SKM-1 treated with dmso at 0.1 percent for 144 hours (cell line): Measurements from ENCODE around the gene ADORA3.
A peak's percentile ranks its signal among the peaks of the same experiment; 100 is the strongest.

ENCODE experiments used
- DNase-seq: peaks from one replicate; lab custom pipeline; 2025; ENCODE audit not compliant: unreplicated experiment; lab: John Stamatoyannopoulos, UW

The ADORA3 gene

DNA sequence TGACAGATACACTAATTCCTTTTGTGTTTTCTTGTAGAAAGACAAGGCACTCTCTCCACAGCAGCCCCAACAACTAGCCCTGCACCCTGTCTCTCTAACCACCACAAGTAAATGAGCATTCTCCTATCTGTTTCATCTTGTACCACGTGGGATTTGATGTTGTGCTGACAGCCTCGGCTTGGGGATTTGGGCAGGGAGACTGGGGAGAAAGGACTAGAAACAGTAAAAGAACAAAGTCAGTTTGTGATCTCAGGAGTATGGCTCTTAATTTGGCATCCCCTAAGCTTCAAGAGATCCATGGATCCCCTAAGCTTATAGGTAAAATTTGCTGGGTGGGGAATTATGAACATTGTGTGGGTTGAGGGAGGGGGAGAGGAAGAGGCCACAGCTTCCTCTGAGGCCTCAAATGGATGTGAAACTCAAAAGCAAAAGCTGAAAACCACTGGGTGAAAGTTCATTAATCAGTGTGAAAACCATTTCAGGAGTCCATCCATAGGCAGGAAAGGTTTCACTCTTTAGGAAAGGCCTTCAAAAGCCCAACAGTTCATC lies 26.6 kb downstream of the ADORA3 start:
- DNase-seq = peak; percentile 70

DNA sequence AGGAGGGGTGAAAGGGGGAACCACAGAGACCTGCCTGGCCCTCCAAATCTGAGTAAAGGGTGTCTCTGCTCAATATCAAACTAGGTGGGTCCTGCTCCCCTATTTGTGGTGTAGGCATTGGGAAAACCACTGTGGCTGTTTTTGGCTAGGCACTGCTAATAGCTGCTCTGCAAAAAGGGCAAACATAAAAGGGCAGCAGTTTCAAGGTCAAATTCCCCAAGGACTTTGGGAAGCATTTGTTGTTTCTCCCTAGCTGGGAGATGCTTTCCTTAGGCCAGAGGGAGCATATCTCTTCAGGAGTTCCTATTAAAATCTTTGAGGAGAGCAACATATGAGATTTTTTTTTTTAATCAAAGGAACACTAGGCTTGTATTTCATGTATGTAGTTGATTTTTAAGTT lies 27.2 kb downstream of the ADORA3 start:
- no peak for DNase-seq

DNA sequence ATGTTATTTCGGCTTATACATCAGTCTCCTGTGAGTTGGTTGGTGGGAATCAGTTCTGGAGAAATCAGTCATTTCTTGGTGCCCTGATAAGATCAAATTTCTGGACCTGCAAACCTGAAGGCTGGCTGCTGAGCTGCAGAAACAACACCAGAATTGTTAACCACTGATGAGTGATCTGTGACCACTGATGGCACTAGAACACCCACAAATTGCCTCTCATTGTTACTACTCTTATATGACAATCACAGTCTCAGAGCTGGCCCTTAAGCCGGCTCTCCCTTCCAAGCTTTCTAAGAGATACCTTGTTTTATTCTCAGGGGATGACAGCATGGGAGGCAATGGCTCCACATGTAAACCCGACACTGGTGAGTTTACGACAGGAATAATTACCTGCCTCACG lies 27.7 kb downstream of the ADORA3 start:
- DNase-seq = no peak

DNA sequence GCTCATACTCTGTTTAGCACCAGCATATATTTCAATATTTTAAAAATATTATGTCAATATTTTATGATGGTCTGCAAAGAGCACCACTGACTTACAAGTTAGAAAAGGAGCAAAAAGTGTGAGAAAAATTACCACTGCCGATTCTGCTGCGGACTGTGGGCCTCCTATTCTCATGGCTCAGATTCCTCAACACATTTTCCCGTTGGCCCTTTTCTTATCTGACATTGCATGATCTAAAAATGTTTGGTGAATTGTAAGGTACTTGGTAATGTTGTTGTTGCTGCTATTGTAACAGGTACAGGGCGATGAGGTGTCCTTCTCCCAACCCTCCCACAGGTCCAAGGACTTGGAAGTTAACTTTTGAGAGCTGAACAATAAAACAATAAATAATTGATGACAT lies 28.9 kb downstream of the ADORA3 start:
- DNase-seq = no peak

DNA sequence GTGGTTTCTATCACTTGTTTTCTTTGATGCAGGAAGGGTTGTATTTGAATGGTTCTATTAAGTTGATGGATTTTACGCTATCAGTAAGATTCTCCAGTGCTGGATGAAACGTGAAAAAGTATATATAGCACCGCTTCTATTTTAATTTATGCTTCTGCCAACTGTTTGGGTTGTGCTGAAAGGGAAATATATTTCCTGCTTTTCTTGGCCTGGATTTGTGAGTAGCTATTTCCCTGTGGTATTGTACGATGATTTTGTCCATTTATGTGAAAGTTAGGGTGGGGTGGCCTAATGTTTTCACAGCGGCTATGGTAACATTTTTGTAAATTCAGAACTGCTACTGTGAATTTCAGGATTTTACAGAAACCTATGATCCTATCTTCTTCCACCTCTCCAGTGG lies 29.3 kb downstream of the ADORA3 start:
- DNase-seq = no peak

DNA sequence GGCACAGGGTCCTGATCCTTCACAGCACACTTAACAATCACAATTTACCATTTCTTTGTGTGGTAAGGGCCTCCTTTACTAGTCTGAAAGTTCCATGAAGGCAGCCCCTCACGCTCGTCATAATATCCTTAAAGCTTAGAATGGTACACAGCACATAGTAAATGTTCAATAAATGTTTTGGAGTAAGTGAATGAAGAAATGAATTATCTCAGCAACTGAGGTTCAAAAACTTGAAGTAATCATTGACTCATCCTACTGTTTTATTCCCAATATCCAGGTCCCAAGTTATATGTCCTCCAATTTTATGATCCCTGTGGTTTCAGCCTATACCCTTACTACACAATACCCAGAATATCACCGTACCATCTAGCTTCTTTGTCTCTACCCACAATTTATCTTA lies 31.9 kb downstream of the ADORA3 start:
- no peak for DNase-seq

DNA sequence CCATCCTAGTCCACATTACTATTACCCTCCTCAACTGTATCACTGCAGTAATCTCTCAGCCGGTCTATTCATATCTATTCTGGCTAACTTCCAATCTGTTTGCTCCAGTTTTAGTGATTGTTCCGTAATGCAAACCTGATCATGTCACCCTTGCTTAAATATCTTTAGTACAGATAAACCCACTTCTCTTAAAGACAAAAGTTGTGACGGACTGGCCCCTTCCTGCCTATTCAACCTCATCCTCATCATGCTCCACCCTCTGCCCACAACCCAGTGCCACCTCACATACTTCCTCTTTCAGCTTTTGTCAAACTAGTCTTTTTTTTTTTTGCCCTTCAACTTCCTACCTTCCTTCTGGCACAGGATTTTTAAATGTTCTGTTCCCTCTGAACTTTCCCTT lies 32.4 kb downstream of the ADORA3 start:
- peak; percentile 97 for DNase-seq

DNA sequence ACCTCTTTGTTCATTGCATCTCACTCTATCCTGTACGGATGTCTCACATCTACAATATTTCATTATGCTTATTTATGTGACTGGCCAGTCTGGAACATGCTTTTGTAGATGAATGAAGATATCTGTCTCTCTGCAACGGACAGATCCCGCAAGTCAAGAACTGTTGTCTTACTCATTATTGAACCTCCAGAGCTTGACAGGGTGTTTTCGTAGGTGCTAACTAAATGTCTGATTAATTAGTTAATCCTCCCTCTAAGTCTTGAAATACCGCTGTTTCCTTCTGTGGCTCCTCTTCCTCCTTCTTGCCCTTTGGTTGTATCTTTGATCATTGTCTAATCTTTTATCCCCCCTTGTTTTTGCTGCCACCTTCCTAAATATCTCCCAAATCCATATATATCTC lies 32.8 kb downstream of the ADORA3 start:
- DNase-seq = no peak

DNA sequence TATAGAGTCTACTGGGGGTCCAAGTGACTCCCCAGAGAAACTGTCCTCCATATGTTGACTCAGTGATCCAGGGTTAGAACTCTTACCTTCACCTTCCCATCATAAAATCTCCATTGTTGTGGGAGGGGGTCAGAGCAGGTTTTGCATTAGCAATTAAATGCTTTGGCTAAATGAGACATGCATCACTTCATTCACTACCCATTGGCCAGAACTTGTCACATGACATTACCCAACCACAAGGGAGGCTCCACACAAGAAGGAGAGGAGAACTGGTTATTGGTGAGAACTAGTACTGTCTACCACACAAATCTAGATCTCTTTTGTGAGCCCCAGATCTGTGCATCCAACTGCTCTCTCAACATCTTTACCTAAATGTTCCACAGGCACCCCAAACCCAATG lies 33.9 kb downstream of the ADORA3 start:
- DNase-seq = no peak

DNA sequence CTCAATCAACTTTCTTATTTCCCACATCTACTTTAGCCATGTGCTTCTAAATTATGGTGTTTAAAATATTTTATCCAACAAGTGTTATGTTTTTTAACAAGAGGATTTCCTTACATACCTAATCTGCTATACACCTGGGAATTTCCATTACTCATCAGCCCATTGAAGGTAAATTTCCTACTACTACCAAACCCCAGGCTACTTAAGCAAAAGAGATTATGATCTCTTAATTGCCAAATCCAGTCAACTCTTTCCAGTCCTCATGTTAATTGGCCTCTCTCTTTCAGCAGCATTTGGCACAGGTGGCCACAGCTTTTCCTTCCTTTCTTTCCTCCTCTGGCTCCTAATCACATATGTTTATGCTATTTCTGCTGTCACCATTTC lies 34.7 kb downstream of the ADORA3 start:
- no peak for DNase-seq

DNA sequence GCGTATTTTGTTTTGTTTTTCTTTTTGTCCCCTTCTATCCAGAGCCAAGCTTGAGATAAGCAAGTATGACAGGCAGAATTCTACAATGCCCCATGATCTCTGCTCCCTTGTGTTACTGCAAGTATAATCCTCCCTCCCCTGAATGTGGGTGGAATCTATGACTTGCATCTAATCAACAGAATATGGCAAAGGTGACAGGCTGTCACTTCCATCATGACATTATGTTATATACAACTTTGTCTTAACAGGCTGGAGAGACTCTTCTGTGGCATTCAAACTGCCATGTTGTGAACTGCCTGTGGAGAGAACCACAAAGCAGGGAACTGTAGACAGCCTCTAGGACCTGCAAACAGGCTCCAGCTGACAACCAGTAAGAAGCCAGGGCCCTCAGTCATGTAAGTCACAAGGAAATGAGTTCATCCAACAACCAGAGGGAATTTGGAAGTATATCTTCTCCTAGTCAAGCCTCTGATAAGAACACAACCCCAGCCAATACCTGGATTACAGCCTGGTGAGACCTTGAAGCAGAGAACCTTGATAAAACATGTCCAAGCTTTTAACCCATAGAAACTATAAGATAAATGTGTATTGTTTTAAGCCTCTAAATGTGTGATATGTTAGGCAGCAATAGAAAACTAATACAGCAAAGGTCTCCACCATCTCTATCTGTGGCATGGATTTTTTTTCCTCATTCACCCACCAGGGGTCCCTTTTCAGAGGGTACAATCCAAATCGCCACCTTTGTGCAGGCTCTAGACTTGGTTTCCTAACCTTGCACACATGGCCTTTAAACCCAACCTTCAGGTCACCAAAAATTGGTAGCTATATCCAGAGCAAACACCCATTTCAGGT lies 35.3 kb downstream of the ADORA3 start:
- no peak for DNase-seq

DNA sequence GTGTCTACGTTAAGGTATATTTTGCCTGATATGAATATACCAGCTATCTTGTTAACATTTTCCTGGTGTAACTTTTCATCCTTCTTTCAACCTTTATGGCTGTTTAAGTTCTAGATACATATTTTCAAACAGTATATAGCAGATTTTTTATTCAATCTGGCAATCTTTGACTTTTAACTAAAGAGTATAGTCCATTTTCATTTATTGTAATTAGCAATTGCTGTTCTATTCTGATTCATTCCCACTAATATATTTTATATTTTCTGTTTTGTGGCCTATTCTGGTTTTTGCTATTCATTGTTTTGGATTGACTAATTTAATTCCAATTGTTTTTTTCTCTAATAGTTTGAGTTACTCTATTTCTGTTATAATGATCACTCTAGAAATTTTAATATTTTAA lies 37.0 kb downstream of the ADORA3 start:
- DNase-seq = no peak

DNA sequence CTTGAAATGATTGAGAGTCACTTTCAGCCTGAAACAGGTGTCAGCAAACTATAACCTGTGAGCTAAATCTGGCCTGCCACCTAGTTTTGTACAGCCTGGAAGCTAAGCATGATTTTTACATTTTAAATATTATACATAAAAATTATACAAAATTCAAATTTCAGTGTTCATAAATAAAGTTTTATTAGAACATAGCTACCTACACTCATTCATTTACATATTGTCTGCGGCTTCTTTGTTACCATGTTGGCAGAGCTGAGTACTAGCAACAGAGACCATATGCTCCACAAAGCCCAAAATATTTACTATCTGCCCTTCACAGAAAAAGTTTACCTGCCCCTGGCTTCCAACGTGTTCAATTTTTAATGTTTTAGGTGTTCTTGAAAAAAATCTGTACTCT lies 37.7 kb downstream of the ADORA3 start:
- no peak for DNase-seq

DNA sequence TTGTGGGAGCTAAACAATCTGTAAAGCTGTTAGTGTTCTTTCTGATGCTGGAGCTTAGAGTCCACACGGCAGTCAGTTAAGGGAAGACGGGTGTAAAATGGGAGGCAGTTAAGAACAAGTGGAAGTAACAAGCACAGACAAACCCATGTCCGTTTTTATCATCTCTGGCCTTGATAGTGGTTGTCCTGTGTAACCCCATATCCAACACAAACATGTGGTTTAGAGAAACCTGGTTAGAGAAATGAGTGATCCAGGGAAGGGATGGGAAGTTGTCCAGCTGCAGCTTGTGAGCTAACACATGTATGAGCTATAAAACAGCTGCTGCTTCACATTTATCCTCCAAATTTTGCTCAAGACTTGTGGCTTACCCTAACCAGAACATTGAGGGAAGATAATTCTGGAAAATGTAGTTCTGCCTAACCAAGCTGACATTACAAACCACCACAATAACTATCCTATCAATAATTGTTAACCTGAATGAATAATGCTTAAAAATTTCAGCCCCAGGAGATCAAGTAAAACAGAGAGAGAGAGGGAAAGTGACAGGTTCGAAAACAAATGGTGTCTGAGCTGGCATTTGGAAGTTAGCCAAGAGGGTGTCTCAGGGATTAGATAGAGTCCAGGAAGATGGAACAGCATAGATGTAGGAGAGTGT lies 40.3 kb downstream of the ADORA3 start:
- DNase-seq = no peak

DNA sequence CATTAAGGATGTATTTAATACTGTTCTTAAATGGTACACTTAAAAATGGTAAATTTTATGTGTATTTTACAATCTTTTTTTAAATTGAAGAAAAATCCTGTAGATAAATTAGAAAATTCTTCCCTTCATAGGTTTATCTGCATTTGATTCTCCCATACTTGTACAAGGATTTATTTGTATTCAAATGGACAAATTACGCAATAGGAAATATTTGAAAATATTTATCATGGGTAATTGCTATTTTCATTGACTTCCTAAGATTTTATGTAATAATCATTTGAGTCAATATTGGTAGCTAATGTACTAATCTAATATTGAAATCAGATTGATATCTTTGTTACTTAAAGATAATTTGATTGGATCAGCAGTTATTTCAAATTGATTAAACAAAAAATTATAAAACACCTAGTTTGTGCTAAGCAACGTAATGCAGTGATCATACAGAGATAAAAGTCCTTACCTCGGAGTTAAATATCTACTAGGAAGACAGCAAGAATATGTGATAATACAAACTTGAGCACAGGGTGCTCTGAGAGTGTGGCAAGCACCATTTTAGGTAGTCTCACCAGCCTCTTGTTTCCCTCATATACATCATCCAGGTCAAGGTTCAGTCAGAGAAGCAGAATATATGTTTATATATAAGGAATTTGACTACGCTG lies 40.9 kb downstream of the ADORA3 start:
- no peak for DNase-seq

DNA sequence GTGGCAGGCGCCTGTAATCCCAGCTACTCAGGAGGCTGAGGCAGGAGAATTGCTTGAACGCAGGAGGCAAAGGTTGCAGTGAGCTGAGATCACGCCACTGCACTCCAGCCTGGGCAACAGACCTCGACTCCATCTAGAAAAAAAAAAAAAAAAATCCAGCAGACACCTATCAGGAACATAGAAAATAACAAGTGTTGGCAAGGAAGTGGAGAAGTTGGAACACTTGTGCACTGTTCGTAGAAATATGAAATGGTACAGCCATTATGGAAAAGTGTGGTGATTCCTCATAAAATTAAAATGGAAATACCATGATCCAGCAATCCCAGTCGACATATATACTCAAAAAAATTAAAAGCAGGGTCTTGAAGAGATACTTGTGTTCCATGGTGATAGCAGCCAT lies 41.7 kb downstream of the ADORA3 start:
- DNase-seq = no peak

DNA sequence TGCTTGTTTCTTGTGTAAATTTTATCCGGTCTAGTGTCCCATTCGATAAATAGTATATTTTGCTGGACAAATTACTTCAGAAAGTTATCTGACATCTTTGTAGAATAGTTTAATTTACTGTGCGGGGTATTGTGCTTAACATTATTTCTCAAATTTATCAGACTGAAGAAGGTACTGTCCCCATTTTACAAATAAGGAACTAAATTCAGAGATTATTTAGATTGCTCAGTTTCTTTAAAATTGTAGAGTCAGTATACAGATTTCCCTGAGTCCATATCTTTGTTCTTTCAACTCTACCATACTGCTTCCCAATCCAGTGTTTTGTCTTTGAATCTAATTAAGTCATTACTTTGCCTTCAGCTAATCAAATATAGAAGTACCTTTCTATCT lies 47.8 kb downstream of the ADORA3 start:
- DNase-seq = no peak

DNA sequence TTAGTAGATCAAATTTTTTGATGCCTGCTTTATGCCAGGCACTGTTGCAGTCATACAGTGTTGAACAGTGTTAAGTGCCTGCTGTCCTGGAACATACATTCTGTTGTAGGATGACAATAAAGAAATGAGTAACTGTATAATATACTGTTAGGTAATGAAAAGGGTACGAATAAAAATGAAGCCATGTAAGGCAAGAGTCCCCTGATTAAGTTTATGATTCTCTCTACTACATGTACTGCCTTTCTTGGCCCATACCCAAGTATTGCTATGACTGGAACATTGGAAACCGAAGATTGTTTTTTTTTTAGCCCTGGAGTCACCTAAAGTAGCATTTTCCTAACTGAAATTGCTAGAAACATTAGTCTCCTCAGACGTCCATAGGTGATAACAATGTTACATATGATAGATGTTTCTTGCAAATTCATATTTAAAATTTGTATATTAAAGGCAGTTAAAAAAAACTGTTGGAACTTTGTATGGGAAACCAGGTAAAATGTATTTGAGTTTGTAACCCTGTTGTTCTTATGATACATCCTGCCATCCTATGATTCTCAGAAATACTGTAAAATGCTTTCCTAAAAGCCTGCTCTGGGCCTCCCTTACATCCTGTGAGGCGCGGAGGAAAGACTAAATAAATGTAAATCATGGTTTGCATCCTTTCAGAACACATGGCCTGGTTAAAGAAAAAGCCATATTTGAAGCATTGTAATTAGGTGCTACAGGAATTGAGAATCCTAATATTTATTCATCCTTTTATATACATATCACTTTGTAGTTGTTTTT lies 48.4 kb downstream of the ADORA3 start:
- no peak for DNase-seq

DNA sequence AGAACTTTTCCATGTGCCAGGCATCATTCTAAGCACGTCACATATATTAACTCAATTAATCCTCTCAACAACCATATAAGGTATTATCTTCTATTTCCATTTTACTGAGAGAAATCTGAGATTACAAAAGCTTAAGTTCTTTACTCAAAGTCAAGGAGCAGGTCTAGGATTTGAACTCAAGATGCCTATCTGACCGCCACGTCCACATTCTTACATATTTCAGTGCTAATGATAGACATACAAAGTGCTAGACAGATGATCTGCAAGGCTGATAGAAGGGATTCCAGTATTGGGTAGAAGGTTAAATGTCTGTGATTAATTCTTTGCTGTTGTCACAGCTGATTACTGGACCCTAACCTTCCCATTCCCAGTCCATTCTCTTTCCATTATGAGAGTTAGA lies 49.7 kb downstream of the ADORA3 start:
- DNase-seq = no peak

DNA sequence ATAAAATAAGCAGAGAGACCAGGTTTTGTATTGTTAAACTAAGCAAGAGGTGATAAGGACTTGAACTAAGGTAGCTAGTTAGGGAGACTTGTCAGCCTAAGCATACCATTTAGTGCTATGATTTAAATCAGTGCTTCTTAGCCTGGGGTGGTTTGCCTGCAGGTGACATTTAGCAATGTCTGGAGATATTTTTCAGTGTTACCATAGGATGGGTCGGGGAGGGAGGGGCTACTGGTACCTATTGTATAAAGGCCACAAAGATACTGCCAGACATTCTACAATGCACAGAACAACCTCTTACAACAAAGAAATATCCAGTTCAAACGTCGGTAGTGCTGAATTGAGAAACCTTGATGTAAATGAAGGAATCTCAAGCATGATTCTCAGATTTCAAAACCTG lies 50.9 kb downstream of the ADORA3 start:
- no peak for DNase-seq

DNA sequence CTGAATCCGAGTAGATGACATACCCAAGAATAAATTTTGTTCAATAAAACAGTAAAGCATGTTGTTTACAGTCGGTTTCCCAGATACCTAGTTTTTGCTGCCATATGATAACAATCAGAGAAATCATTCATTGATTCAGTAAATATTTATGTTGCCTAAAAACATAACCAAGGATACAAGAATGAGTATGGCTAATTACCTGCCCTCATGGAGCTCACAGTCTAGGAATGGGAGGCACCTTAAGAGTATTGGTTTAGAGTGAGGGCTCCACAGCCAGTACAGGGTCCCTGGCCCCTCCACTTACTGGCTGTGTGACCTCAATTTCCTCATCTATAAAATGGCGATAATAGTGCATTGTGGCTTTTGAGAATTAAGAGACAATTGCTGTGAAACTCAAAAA lies 53.2 kb downstream of the ADORA3 start:
- no peak for DNase-seq
